ENCODE results near the gene CREG1.
A peak's percentile ranks its signal among the peaks of the same experiment; 100 is the strongest.

Gene CREG1

DNA sequence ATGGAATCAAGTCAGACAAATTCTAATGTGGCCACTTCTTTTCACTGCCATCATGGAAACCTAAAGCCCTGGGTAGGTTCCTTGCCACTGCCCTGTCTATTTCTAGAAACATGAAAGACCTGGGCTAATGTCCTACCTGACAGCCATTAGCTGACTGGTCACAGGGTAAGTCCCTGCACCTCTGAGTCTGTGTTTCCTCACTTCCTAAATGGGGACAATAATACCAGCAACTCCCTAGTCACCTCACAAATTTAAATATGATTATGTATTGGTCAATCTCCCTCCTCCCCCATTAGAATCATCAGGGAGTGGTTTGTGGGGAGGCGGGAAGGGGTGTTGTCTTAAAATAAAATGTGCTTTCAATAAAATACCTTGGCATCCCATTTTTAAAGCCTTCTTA lies 2.2 kb downstream of the CREG1 start:
- H3K36me3 Mint-ChIP-seq (ENCODE audit: low read depth): peaks cover 10% of the 10 kb centered on the region
- H3K9me3 Mint-ChIP-seq: no peaks in the 10 kb centered on the region
- no peak overlapping the region for H3K27ac Mint-ChIP-seq
- peaks cover 39% of the 10 kb centered on the region for H3K4me1 Mint-ChIP-seq (ENCODE audit: low read depth)
- no peak overlapping the region for H3K4me3 Mint-ChIP-seq
- no peaks in the 10 kb centered on the region for H3K27me3 Mint-ChIP-seq

DNA sequence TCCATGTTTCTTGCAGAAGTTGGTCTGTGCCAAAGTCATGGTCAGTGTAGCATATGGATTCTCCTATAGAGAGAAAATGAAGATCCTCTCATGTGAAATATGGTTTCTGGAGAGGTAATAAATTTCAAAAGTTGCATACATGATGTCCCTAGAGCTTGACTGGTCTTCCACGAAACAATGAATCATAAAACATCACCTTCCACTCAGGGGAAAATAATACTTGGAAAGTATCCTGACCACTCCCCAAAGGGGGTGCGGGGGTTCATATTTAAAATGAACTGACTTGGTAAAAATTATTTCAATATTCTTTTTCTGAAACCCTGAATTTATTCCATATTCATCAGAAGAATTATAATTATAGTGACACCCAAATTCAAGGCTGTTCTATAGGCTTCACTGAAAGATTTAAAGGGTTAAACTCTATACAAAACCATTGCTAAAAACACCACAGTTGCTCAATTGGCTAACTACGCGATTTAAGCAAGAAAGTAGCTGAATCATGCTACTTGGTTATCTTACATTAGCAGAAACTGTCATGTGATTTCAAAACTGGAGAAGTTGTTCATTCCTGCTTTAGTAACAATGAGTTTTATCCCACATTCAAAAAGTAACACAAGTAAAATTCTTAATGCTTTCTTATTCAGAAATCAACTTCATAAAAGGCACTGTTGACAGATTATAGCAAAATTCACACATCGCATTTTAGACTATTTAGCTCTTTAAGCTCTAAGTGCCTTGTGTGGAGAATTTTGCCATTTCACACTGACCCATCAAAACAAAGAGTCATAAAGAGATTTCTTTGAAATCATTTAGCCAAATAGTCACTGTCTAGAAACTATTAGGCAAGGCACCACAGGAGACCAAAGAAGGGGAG lies 5.3 kb downstream of the CREG1 start:
- Mint-ChIP-seq H3K4me3 (no peak overlapping the region), H3K27ac (no peak overlapping the region), H3K36me3 (ENCODE audit: low read depth) (peaks cover 16% of the 10 kb centered on the region), H3K27me3 (no peaks in the 10 kb centered on the region), H3K9me3 (no peaks in the 10 kb centered on the region), H3K4me1 (ENCODE audit: low read depth) (peaks cover 24% of the 10 kb centered on the region)

GRCh38 chr1:167546935-167547334 lies 6.6 kb downstream of the CREG1 start:
- no peak overlapping the region for H3K27ac Mint-ChIP-seq
- H3K4me3 Mint-ChIP-seq: no peak overlapping the region
- peaks cover 23% of the 10 kb centered on the region for H3K4me1 Mint-ChIP-seq (ENCODE audit: low read depth)
- H3K27me3 Mint-ChIP-seq: no peaks in the 10 kb centered on the region
- peaks cover 21% of the 10 kb centered on the region for H3K36me3 Mint-ChIP-seq (ENCODE audit: low read depth)
- H3K9me3 Mint-ChIP-seq: no peaks in the 10 kb centered on the region

DNA sequence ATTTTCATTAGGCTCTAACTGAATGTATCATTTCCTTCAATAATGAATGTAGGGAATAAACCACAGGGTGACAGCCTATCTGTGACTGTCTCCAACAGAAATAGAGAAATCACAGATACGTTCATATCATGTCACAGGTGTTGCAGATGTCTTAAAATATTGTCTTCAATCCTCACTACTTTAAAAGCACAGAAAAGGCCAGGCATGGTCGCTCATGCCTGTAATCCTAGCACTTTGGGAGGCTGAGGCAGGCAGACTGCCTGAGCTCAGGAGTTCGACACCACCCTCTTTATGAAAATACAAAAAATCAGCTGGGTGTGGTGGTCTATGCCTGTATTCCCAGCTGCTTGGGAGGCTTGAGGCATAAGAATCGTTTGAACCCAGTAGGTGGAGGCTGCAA lies 8.2 kb downstream of the CREG1 start:
- Mint-ChIP-seq H3K4me1 (ENCODE audit: low read depth) (peaks cover 19% of the 10 kb centered on the region), H3K27me3 (no peaks in the 10 kb centered on the region), H3K4me3 (no peak overlapping the region), H3K36me3 (ENCODE audit: low read depth) (peaks cover 21% of the 10 kb centered on the region), H3K9me3 (no peaks in the 10 kb centered on the region), H3K27ac (no peak overlapping the region)

- Mint-ChIP-seq H3K36me3 (ENCODE audit: low read depth) (peaks cover 21% of the 10 kb centered on the region), H3K9me3 (no peaks in the 10 kb centered on the region), H3K27me3 (no peaks in the 10 kb centered on the region), H3K4me3 (no peak overlapping the region), H3K27ac (no peak overlapping the region), H3K4me1 (ENCODE audit: low read depth) (peaks cover 23% of the 10 kb centered on the region)
Measured at GRCh38 chr1:167544447-167545093, 9.0 kb downstream of the CREG1 start.

DNA sequence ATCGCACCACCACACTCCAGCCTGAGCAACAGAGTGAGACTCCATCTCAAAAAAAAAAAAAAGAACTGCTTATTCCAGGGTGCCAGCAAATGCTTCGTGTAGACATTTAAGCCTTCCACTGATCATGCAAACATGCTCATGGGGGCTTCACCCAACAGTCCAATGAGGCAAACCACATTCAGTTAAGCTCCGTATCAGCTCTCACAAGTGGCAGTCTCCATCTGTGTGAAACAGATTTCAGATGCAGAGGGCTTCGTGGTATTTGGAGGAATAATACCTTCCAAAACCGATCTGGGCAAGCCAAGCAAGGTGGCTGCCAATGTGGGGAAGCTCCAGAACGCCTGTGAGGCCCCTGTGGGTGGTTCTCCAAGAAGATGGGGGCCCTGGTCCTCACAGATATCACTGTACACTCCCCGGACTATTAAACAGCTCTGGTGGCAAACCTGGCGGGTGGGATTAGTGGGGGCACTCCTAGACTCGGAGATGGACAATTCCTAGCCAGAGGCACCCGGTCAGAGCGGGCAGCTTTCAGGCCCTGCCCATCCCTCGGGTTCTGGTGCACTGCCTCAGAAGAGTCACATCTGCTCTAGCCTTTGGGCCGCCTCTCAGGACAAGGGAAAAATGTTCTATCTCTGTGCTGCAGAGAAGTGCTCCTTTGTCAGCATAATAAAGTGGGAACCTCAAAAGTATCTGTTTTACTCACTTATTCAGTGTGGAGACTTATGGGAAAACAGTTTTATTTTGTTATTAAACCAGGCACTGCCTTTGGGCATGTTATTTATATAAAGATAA lies 10.2 kb downstream of the CREG1 start:
- H3K4me3 Mint-ChIP-seq: no peak overlapping the region
- H3K36me3 Mint-ChIP-seq (ENCODE audit: low read depth): peaks cover 21% of the 10 kb centered on the region
- H3K27me3 Mint-ChIP-seq: no peaks in the 10 kb centered on the region
- no peak overlapping the region for H3K27ac Mint-ChIP-seq
- peaks cover 33% of the 10 kb centered on the region for H3K4me1 Mint-ChIP-seq (ENCODE audit: low read depth)
- H3K9me3 Mint-ChIP-seq: no peaks in the 10 kb centered on the region

- no peaks in the 10 kb centered on the region for H3K27me3 Mint-ChIP-seq
- peak overlapping the region; percentile 9 for H3K27ac Mint-ChIP-seq
- peaks cover 30% of the 10 kb centered on the region for H3K4me1 Mint-ChIP-seq (ENCODE audit: low read depth)
- no peak overlapping the region for H3K4me3 Mint-ChIP-seq
- peaks cover 17% of the 10 kb centered on the region for H3K36me3 Mint-ChIP-seq (ENCODE audit: low read depth)
- no peaks in the 10 kb centered on the region for H3K9me3 Mint-ChIP-seq
Measured at GRCh38 chr1:167542109-167543032, 11.2 kb downstream of the CREG1 start.

DNA sequence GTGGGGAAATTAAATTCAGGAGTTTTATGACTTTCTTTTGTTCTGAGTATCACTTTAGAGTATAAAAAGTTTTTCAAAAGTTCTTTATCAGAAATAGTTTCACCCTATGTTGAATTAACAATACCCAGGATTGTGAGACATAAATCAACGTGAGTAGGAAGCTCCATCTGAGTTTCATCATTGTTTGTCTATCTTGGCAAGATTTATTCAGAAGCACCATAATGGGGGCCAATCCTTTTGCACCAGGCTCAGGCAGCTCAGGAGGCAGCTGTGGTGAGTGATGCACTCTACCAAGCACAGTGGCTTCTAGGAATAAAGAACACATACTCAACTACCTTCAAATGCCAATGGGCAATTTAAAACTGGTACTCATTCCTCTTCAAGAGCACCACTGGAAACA lies 12.0 kb downstream of the CREG1 start:
- Mint-ChIP-seq H3K4me3 (no peak overlapping the region), H3K27me3 (no peaks in the 10 kb centered on the region), H3K9me3 (no peaks in the 10 kb centered on the region), H3K36me3 (ENCODE audit: low read depth) (peaks cover 11% of the 10 kb centered on the region), H3K27ac (no peak overlapping the region), H3K4me1 (ENCODE audit: low read depth) (peaks cover 30% of the 10 kb centered on the region)

DNA sequence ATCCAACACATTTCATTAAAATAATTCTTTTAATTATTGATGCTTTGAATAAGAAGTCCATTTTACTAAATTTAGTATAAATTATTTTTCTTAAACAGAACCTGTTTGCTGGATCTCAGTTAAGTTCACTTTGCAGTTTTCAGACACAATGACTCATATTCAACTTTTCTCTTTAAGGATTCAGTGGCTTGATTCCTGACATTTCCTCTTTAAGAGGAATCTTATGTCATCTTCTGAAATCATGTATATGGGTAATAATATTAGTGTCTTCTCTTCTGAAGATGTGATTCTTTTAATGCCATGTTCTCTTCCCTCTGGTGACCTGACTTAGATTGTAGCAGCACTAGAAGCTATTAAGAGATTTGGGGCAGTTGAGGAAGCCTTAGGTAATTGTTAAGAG lies 12.6 kb downstream of the CREG1 start:
- no peak overlapping the region for H3K27ac Mint-ChIP-seq
- no peaks in the 10 kb centered on the region for H3K27me3 Mint-ChIP-seq
- H3K36me3 Mint-ChIP-seq (ENCODE audit: low read depth): peaks cover 7% of the 10 kb centered on the region

DNA sequence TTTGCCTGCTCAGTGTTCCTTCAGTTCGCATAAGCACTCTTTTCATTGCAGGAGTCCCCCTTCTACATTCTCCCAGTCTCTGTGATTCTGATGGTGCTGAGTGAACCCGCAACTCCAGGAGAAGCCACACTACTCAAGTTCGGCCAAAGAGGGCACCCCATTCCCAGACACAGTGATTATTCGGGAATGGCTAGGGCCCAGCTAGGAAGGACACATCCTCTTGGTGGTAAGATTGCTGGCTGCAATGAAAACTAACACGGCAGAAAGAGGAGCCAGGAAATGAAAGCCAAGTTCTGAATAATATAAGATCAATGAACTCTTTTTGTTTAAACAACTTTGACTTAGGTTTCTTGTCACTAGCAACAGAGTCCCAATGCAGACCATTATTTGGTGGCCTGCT lies 14.9 kb downstream of the CREG1 start:
- Mint-ChIP-seq H3K4me3 (no peak overlapping the region), H3K9me3 (no peaks in the 10 kb centered on the region), H3K4me1 (ENCODE audit: low read depth) (peaks cover 30% of the 10 kb centered on the region), H3K27me3 (no peaks in the 10 kb centered on the region), H3K36me3 (ENCODE audit: low read depth) (peaks cover 4% of the 10 kb centered on the region), H3K27ac (peak overlapping the region; percentile 21)

More for the DNA sequence above, 12.6 kb downstream of the CREG1 start:
- Mint-ChIP-seq H3K9me3 (no peaks in the 10 kb centered on the region), H3K4me1 (ENCODE audit: low read depth) (peaks cover 30% of the 10 kb centered on the region), H3K4me3 (no peak overlapping the region)

- Mint-ChIP-seq H3K27me3 (no peaks in the 10 kb centered on the region), H3K4me1 (ENCODE audit: low read depth) (peaks cover 3% of the 10 kb centered on the region), H3K27ac (no peak overlapping the region), H3K9me3 (no peaks in the 10 kb centered on the region), H3K36me3 (ENCODE audit: low read depth) (no peaks in the 10 kb centered on the region), H3K4me3 (no peak overlapping the region)
Measured at GRCh38 chr1:167533851-167534300, 19.7 kb downstream of the CREG1 start.

DNA sequence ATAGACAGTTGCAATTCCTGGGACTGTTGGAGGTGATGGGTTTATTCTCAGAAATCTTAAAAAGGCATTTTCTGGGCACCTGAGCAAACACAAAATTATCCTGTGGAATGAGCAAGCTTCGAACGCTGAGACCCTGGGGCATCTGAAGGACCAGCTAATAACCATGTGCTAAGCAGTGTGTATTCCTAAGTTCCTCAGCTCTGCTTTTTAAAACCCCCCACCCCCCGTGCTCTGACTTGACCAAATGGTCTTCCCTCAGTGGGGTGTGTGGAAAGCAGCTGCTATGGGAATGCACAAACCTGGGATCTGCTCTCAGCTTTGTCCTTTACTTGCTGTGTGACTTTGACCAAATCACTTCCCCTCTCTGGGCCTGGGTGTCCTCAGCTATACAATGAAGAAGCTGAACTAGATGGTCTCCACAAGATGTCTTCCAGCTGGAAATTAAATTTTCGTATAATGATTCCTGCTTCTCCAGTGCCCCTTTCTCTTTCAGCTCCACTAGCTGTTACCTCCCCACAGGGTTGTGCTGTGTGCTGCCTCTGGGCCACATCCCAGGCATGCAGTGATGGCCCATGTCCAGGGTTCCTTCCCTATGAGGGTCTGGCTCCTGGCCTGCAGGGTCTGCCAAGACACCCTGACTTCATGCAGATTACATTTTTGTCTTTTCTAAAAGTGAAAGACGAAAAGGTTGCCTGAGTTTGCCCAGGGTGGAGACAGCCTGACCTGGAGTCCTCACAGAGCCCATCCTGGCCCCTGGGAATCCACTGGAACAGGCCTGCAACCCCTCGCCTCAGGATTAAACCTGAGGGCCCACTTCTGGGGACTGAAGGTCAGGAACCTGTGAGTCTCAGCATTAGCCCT lies 20.4 kb downstream of the CREG1 start:
- H3K36me3 Mint-ChIP-seq (ENCODE audit: low read depth): no peaks in the 10 kb centered on the region
- H3K4me3 Mint-ChIP-seq: no peak overlapping the region
- H3K27ac Mint-ChIP-seq: no peak overlapping the region
- no peaks in the 10 kb centered on the region for H3K9me3 Mint-ChIP-seq
- H3K4me1 Mint-ChIP-seq (ENCODE audit: low read depth): no peaks in the 10 kb centered on the region
- H3K27me3 Mint-ChIP-seq: no peaks in the 10 kb centered on the region

- no peaks in the 10 kb centered on the region for H3K27me3 Mint-ChIP-seq
- H3K36me3 Mint-ChIP-seq (ENCODE audit: low read depth): no peaks in the 10 kb centered on the region
- no peaks in the 10 kb centered on the region for H3K9me3 Mint-ChIP-seq
- H3K4me1 Mint-ChIP-seq (ENCODE audit: low read depth): no peaks in the 10 kb centered on the region
- no peak overlapping the region for H3K27ac Mint-ChIP-seq
- no peak overlapping the region for H3K4me3 Mint-ChIP-seq
Measured at GRCh38 chr1:167532375-167532774, 21.2 kb downstream of the CREG1 start.

All from stimulated activated naive CD8-positive, alpha-beta T cell treated with anti-CD3 and anti-CD28 coated beads, Interleukin-15, Interleukin-2, amounts not matched to agents 100 ng/mL and 50 ng/mL, for 24 hours (primary cell).